Measurements from ENCODE around the gene ZNF710. TPM values are rescaled to one million over a fixed set of nuclear protein-coding genes. Genes with fewer than 3 reads are reported as not detected.

Gene ZNF710
- total and polyA plus RNA-seq, 2 of the 13 experiments (the other 11 are each of a cell fraction or from before 2014, with no cell fraction given) = 4.7 to 20.6 TPM

GRCh38 chr15:90054618-90055097 is 53.5 kb downstream of the ZNF710 start (continued):
- no peak for TF ChIP-seq ZNF770 (CRISPR knock-in tag; IDR thresholded peaks at IDR 0.05)
- no peak for TF ChIP-seq ZNF333 (CRISPR knock-in tag; IDR thresholded peaks at IDR 0.05; ENCODE audit: borderline replicate concordance)
- peak; percentile 20; the same call in 1 of the 2 replicates for TF ChIP-seq KDM6A (CRISPR knock-in tag; IDR thresholded peaks at IDR 0.05; ENCODE audit: low read depth)
- peak; percentile 44; the same call in 1 of the 2 replicates for TF ChIP-seq ZNF746 (CRISPR knock-in tag; IDR thresholded peaks at IDR 0.05)
- peak; percentile 44; the same call in 1 of the 2 replicates for TF ChIP-seq IKZF5 (CRISPR knock-in tag; IDR thresholded peaks at IDR 0.05)
- 0 out of 2 replicates have a peak, but pooled peaks have one; percentile 17 for TF ChIP-seq ZBTB37 (CRISPR knock-in tag; IDR thresholded peaks at IDR 0.05)
- TF ChIP-seq HDAC1 (CRISPR knock-in tag; IDR thresholded peaks at IDR 0.05) = peak; percentile 36; the same call in 1 of the 2 replicates
- peak; percentile 55 for TF ChIP-seq ZNF205 (CRISPR knock-in tag; IDR thresholded peaks at IDR 0.05)
- TF ChIP-seq FOXP1 (IDR thresholded peaks at IDR 0.05) = no peak
- TF ChIP-seq FOXP1 (CRISPR knock-in tag; IDR thresholded peaks at IDR 0.05) = peak; percentile 27
- 0 out of 2 replicates have a peak, but pooled peaks have one; percentile 49 for TF ChIP-seq ZMYM3 (CRISPR knock-in tag; IDR thresholded peaks at IDR 0.05)
- TF ChIP-seq NCOR1 (IDR thresholded peaks at IDR 0.05; ENCODE audit: borderline replicate concordance, low read length) = peak; percentile 92; the same call in 1 of the 2 replicates
- peak; percentile 63 for TF ChIP-seq FOXA3 (CRISPR knock-in tag; IDR thresholded peaks at IDR 0.05)
- peak; percentile 96 for TF ChIP-seq ZBTB26 (CRISPR knock-in tag; IDR thresholded peaks at IDR 0.05; ENCODE audit: borderline replicate concordance)
- 0 out of 2 replicates have a peak, but pooled peaks have one; percentile 8 for TF ChIP-seq HNF1A (IDR thresholded peaks at IDR 0.05; ENCODE audit: low read depth)
- TF ChIP-seq HNF1A (CRISPR knock-in tag; IDR thresholded peaks at IDR 0.05; ENCODE audit: borderline replicate concordance) = peak; percentile 50; the same call in 1 of the 2 replicates
- no peak for TF ChIP-seq IKZF4 (CRISPR knock-in tag; IDR thresholded peaks at IDR 0.05; ENCODE audit: borderline replicate concordance, low read depth, not compliant biosample characterization)
- TF ChIP-seq TCF7L2 (IDR thresholded peaks at IDR 0.05; ENCODE audit: low read depth, low read length) = no peak
- TF ChIP-seq ZBTB20 (CRISPR knock-in tag; IDR thresholded peaks at IDR 0.05; ENCODE audit: borderline replicate concordance, low read depth) = 0 out of 2 replicates have a peak, but pooled peaks have one; percentile 28

Measured in HepG2 (cell line).